HepG2 (cell line): ENCODE measurements around the gene SMG7. TPM values are rescaled to one million over a fixed set of nuclear protein-coding genes. Genes with fewer than 3 reads are reported as not detected.

Experiments used
- ATAC-seq: fragments of 200-7000 bp; cut with Tn5 transposase; 3 replicates; pipeline ENCODE4 v1.9.1; 2020; ENCODE audit warnings: mild to moderate bottlenecking, moderate library complexity
- BruUV-seq: library from RNA; stranded (reverse); fragments of 400-500 nt; replicated peaks from 2 replicates; lab custom pipeline; 2021; lab: Mats Ljungman, UMichigan
- CTCF ChIA-PET: fragments of 300-600 bp; formaldehyde crosslinking; extraction: SDS; loops from one replicate; lab custom pipeline; 2021; ENCODE audit warnings: low total read pairs, inconsistent platforms, low intra/inter-chr PET ratio; lab: Yijun Ruan, JAX
- POLR2A ChIA-PET: fragments of 350-600 bp; sonication (Branson Sonifier 250); formaldehyde crosslinking; loops from one replicate; lab custom pipeline; 2020; ENCODE audit warnings: antibody characterized with exemption, inconsistent platforms; lab: Yijun Ruan, JAX
- DNase-seq: peaks from one replicate; pipeline ENCODE4 v3.0.0-alpha.2; 2015; ENCODE audit warnings: low spot score
- FAIRE-seq: peaks from 3 replicates; lab custom pipeline; 2011; peaks lifted over from hg19 to GRCh38; lab: Jason Lieb, UNC
- H2AFZ ChIP-seq: one replicate; pipeline ENCODE4 v1.6.1; 2011; ENCODE audit warnings: low read length, inconsistent platforms
- H3K27ac ChIP-seq: fragments of 300-600 bp; 3 replicates; pipeline ENCODE4 v1.8.0; 2011; ENCODE audit warnings: mixed run types, mild to moderate bottlenecking, mixed read lengths, low read length, inconsistent platforms; ENCODE audit not compliant: insufficient read depth; ENCODE audit errors: extremely low read length
- H3K27me3 ChIP-seq, 2 experiments: fragments of 200-600 bp in 1 of 2; 2 replicates in 1 of 2; 3 replicates in 1 of 2; pipeline versions ENCODE4 v1.6.0 to v1.8.0; 2011; ENCODE audit warnings: low read length in 2 of 2, mild to moderate bottlenecking in 2 of 2, moderate library complexity in 2 of 2, inconsistent platforms in 1 of 2; ENCODE audit not compliant: insufficient read depth in 2 of 2, control insufficient read depth in 1 of 2
- H3K36me3 ChIP-seq, 2 experiments: fragments of 200-600 bp in 1 of 2; replicated peaks in 1 of 2; 2 replicates in 1 of 2; 3 replicates in 1 of 2; pipeline versions ENCODE4 v1.5.1 to v1.8.0; 2011; ENCODE audit warnings: low read length in 2 of 2, inconsistent platforms in 1 of 2; ENCODE audit not compliant: insufficient read depth in 2 of 2, control insufficient read depth in 1 of 2
- H3K4me1 ChIP-seq: 2 replicates; pipeline ENCODE4 v1.5.1; 2012; ENCODE audit warnings: low read length, inconsistent platforms; ENCODE audit not compliant: insufficient read depth
- H3K4me2 ChIP-seq: 2 replicates; pipeline ENCODE4 v1.6.0; 2011; ENCODE audit warnings: low read depth, low read length, inconsistent platforms
- H3K4me3 ChIP-seq, 3 experiments: fragments of 200-600 bp in 1 of 3; sonication (generic), shearing (Covaris generic) in 1 of 3; replicated peaks in 1 of 3; 2 replicates each; pipeline ENCODE4 v1.5.1; 2011 to 2016; ENCODE audit warnings: low read length in 3 of 3, inconsistent platforms in 2 of 3, low read depth in 2 of 3, mild to moderate bottlenecking in 2 of 3, control low read depth in 1 of 3, mixed read lengths in 1 of 3; ENCODE audit not compliant: insufficient read depth in 1 of 3
- H3K79me2 ChIP-seq: one replicate; pipeline ENCODE4 v1.6.1; 2011; ENCODE audit warnings: low read length, inconsistent platforms; ENCODE audit not compliant: insufficient read depth
- H3K9ac ChIP-seq: 2 replicates; pipeline ENCODE4 v1.6.0; 2011; ENCODE audit warnings: mild to moderate bottlenecking, low read depth, low read length, inconsistent platforms; ENCODE audit not compliant: insufficient read depth
- H3K9me3 ChIP-seq: 2 replicates; pipeline ENCODE4 v1.5.1; 2012; ENCODE audit warnings: mild to moderate bottlenecking, low read length
- H4K20me1 ChIP-seq: 2 replicates; pipeline ENCODE4 v1.6.0; 2011; ENCODE audit warnings: inconsistent platforms, mild to moderate bottlenecking, low read length, moderate library complexity; ENCODE audit not compliant: insufficient read depth
- HNRNPUL1 ChIP-seq: fragments of 200-400 bp; formaldehyde crosslinking; IDR thresholded peaks from 2 replicates; pipeline ENCODE4 v1.6.1; 2017; ENCODE audit warnings: low read depth, mild to moderate bottlenecking, low read length, moderate library complexity
- SMARCE1 ChIP-seq: fragments of 450-650 bp; IDR thresholded peaks from 2 replicates; pipeline ENCODE4 v1.6.1; 2017; ENCODE audit warnings: borderline replicate concordance
- ZNF292 ChIP-seq: sonication (generic); formaldehyde crosslinking; IDR thresholded peaks from 2 replicates; pipeline ENCODE4 v1.8.1; 2022; ENCODE audit warnings: mild to moderate bottlenecking, low read depth, missing genetic modification reagents, borderline replicate concordance
- ZNF451 ChIP-seq: sonication (generic); formaldehyde crosslinking; IDR thresholded peaks from 2 replicates; pipeline ENCODE4 v1.5.0; 2020; ENCODE audit warnings: mild to moderate bottlenecking, missing genetic modification reagents
- ZNF460 ChIP-seq: sonication (generic); formaldehyde crosslinking; IDR thresholded peaks from 2 replicates; pipeline ENCODE4 v1.5.1; 2020; ENCODE audit warnings: missing genetic modification reagents, mild to moderate bottlenecking, borderline replicate concordance
- ZNF574 ChIP-seq: sonication (generic); formaldehyde crosslinking; IDR thresholded peaks from 2 replicates; pipeline ENCODE4 v1.4.0; 2020; ENCODE audit warnings: missing genetic modification reagents
- ZNF891 ChIP-seq: sonication (generic); formaldehyde crosslinking; IDR thresholded peaks from 2 replicates; pipeline ENCODE4 v1.5.0; 2020; ENCODE audit warnings: mild to moderate bottlenecking, missing genetic modification reagents
- ZSCAN29 ChIP-seq: sonication (generic); formaldehyde crosslinking; conservative IDR thresholded peaks from 2 replicates; pipeline ENCODE4 v1.4.0; 2020; ENCODE audit warnings: mild to moderate bottlenecking, missing genetic modification reagents
- WGBS: methylation state at CpG from one replicate; pipeline ENCODE4 v1.1.6; 2017; ENCODE audit warnings: low lambda C conversion rate; 5-methylcytosine and 5-hydroxymethylcytosine counted together
- in situ Hi-C: cut with HindIII; loops from 2 replicates; pipeline ENCODE4 v1.10.0; 2017; ENCODE audit warnings: low pct_unique_long_range_greater_than_20kb; ENCODE audit not compliant: extremely low pct_ligation_motif_present
- intact Hi-C: fragments of 100-400 bp; cut with micrococcal nuclease; formaldehyde crosslinking; loops from one replicate; pipeline ENCODE4 v1.10.0; 2022; ENCODE audit not compliant: unreplicated experiment
- polyA plus RNA-seq, 8 experiments: library from polyadenylated mRNA; depleted of rRNA in 3 of 8; stranded (reverse) in 7 of 8; unstranded in 1 of 8; fragments of >200 nt; fragmentation: Illumina TruSeq in 4 of 8; extraction: Trizol in 4 of 8; gene quantifications; 2 replicates each; pipeline versions ENCODE4 v1.2.1 to v1.2.3, GENCODE V29; 2011 to 2016; ENCODE audit warnings: low read depth in 4 of 8, missing spikeins in 1 of 8, mixed read lengths in 1 of 8; ENCODE audit not compliant: insufficient read depth in 1 of 8
- total RNA-seq, 5 experiments: library from RNA; depleted of rRNA; stranded (reverse); fragments of >200 nt; fragmentation: Illumina TruSeq; extraction: Trizol; gene quantifications; 2 replicates each; pipeline ENCODE4 v1.2.3, GENCODE V29; 2016; ENCODE audit warnings: low read depth in 1 of 5

Gene SMG7
- total and polyA plus RNA-seq, 2 of the 13 experiments (the other 11 are each of a cell fraction or from before 2014, with no cell fraction given), result 14.9 to 27.9 TPM

GRCh38 chr1:183569801-183570200, 97.5 kb downstream of the SMG7 start (continued):
- TF ChIP-seq ZNF574, result no peak
- TF ChIP-seq ZNF891 (CRISPR knock-in tag), result no peak
- no peak for TF ChIP-seq ZNF460 (CRISPR knock-in tag)
- no peak for TF ChIP-seq ZNF292 (CRISPR knock-in tag)
- TF ChIP-seq SMARCE1, result no peak

- ATAC-seq (no peak), DNase-seq (no peak), FAIRE-seq (no peak)
- no peaks in the 10 kb centered on the region for H3K36me3 ChIP-seq
- H3K4me3 ChIP-seq, result no peak overlapping the region
- H3K27me3 ChIP-seq, result no peaks in the 10 kb centered on the region
- H3K4me2 ChIP-seq, result no peak overlapping the region
- no peaks in the 10 kb centered on the region for H3K79me2 ChIP-seq
- BruUV-seq, result no TSS peak
- no peaks in the 10 kb centered on the region for H4K20me1 ChIP-seq
- no peak overlapping the region for H3K27ac ChIP-seq
- ChIA-PET POLR2A (no interaction called here), CTCF (no interaction called here)
- H2AFZ ChIP-seq, result no peak overlapping the region
- in situ Hi-C loops (loop anchor here (25.0 kb wide), 1 partner anchor 283 kb away; no protein-coding TSS in a partner anchor), intact Hi-C loops (no loop called here)
- H3K9ac ChIP-seq, result no peak overlapping the region
- TF ChIP-seq ZNF451 (CRISPR knock-in tag) (no peak), HNRNPUL1 (no peak), ZSCAN29 (CRISPR knock-in tag) (no peak)
- H3K9me3 ChIP-seq, result no peaks in the 10 kb centered on the region
- WGBS, result 100% methylated on average over 1 of the region's 4 CpGs
- H3K4me1 ChIP-seq, result peaks cover 18% of the 10 kb centered on the region
Observed at GRCh38 chr1:183570451-183570850, 98.2 kb downstream of the SMG7 start.
